MG63 (cell line): Measurements from ENCODE around the gene PLA2G4B. TPM values are rescaled to one million over a fixed set of nuclear protein-coding genes. Genes with fewer than 3 reads are reported as not detected.

Experiments used
- DNase-seq: peaks from one replicate; pipeline ENCODE4 v3.0.0-alpha.2; 2020
- H3K27me3 ChIP-seq: fragments of 250-450 bp; sonication (Bioruptor Pico); 2 replicates; pipeline ENCODE4 v1.5.1; 2020; ENCODE audit warnings: mild to moderate bottlenecking, moderate library complexity
- H3K36me3 ChIP-seq: fragments of 250-450 bp; sonication (Bioruptor Pico); 2 replicates; pipeline ENCODE4 v1.5.1; 2020; ENCODE audit warnings: mild to moderate bottlenecking, moderate library complexity
- H3K4me3 ChIP-seq: fragments of 250-450 bp; sonication (Bioruptor Pico); 2 replicates; pipeline ENCODE4 v1.5.1; 2020; ENCODE audit warnings: mild to moderate bottlenecking, moderate library complexity
- H3K9me3 ChIP-seq: fragments of 250-450 bp; sonication (Bioruptor Pico); 2 replicates; pipeline ENCODE4 v1.5.1; 2020; ENCODE audit warnings: mild to moderate bottlenecking, moderate library complexity
- total RNA-seq: library from RNA; depleted of rRNA; stranded (reverse); fragments of >200 nt; shearing (Covaris generic); gene quantifications from 2 replicates; pipeline ENCODE4 v1.2.3, GENCODE V29; 2014; ENCODE audit warnings: low replicate concordance

PLA2G4B gene
- total RNA-seq, 1 experiment from 2014 or later, result 0.20 TPM

DNA sequence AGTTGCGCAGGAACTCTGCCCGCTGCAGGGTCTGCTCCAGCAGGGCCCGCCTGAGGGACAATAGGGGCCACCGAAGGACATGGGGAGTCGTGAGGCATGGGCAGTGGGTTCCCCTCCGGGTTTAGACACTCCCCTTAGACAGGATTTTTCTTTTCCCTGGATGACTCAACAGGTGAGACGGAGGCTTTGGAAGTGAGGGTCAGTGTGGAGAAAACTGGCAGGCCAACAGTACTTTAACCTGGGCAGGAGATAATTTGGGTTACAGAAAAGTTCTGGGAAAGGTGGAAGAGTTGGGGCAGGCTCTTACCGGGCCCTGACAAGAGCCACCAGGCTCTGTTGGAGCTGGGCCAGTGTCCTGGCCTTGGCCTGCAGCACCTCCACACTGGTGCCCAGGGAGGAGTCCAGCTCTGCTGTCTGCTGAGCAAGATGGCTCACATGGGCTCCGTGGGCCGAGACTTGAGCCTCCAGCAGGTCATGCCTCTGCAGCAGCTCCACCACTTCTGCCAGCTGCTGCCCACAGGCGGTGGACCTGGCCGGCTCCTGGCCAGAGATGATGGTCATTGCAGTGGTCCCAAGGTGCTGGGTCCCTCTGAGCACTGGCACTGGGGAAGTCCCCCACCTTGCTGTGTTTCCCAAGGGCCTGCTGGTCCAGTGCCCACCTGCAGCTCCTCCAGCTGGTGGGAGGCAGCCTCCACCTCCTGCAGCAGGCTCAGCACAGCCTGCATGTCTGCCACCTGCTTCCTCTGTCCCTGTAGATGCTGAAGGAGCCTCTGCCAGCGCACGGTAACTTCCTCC, 44.2 kb downstream of the PLA2G4B start:
- H3K36me3 ChIP-seq, result peaks cover 4% of the 10 kb centered on the region
- DNase-seq, result no peak
- no peaks in the 10 kb centered on the region for H3K27me3 ChIP-seq
- H3K9me3 ChIP-seq, result no peaks in the 10 kb centered on the region
- no peak overlapping the region for H3K4me3 ChIP-seq

DNA sequence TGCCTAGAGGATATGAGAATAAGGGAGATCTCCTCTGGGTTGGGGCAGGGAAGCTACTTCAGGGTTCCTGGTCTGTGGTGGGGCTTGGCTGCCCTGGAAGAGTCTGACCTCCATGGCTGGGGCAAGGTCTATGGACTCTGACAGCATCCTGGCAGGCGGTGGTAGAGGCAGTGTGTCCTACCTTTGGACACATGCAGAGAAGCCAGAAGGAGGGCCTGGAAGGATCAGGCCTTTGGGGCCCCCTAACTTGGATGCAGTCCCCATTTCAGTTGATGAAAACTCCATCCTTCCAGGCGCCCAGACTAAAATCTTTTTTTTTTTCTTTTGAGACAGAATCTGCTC, 44.8 kb downstream of the PLA2G4B start:
- Histone ChIP-seq H3K9me3 (no peaks in the 10 kb centered on the region), H3K36me3 (peaks cover 4% of the 10 kb centered on the region), H3K4me3 (no peak overlapping the region), H3K27me3 (no peaks in the 10 kb centered on the region)
- DNase-seq, result no peak

DNA sequence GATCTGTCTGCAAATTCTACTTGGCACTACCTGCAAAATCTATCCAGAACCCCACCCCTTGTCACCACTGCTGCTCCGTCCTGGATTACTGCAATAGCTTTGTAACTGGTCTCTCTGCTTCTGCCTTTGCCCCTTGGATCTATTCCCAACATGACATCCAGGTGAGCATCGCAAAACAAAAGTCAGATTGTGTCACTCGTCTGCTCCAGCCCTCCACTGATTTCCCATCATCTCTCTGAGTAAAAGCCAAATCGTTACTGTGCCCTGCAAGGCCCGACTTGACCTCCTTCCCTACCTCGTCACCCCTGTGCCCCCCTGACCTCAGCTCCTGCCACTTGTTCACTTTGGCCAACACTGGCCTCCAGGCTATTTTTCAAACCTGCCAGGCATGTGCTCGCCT, 45.8 kb downstream of the PLA2G4B start:
- Histone ChIP-seq H3K36me3 (peaks cover 4% of the 10 kb centered on the region), H3K9me3 (no peaks in the 10 kb centered on the region), H3K27me3 (no peaks in the 10 kb centered on the region), H3K4me3 (no peak overlapping the region)
- DNase-seq, result no peak

DNA sequence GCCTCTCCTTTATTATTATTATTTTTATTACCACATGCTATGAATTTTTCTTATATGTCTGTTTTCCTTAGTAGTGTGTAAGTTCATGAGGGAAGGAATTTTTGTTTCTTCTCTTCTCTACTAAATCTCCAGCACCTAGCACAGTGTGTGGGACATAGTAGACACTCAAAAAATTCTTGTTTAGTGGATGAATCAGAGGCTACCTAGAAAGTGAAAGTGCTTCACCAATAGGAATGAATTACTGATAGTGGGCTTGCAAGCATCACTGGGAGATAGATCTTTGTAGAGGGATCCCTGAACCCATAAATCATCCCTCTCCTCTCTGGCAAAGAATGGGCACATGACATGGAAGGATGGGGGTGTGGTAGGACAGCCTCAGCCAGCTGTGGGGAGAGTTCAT, 46.7 kb downstream of the PLA2G4B start:
- no peak for DNase-seq

DNA sequence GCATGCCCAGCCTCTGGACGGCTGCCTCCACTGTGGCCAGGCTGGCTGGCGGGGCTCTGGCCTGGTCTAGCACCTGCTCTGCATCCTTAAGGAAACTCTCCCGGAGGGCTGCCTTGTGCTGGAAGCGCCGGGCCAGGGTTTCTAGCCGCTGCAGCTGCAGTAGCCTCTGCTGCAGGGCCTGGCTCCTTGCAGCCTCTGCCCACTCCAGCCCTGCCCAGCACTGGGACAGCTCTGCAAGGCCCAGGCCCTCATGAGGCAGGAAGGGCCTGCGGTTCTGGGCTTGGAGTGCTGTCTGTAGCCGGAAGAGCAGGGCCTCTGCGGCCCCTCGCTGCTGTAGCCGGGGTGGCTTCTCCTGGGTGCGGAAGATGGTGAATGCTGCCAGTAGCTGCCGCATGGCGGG, 47.2 kb downstream of the PLA2G4B start:
- no peak overlapping the region for H3K4me3 ChIP-seq
- H3K27me3 ChIP-seq, result no peaks in the 10 kb centered on the region
- H3K36me3 ChIP-seq, result peaks cover 4% of the 10 kb centered on the region
- DNase-seq, result no peak
- H3K9me3 ChIP-seq, result no peaks in the 10 kb centered on the region

More for the DNA sequence above, 46.7 kb downstream of the PLA2G4B start:
- H3K4me3 ChIP-seq, result no peak overlapping the region
- H3K36me3 ChIP-seq, result peaks cover 4% of the 10 kb centered on the region
- no peaks in the 10 kb centered on the region for H3K9me3 ChIP-seq
- H3K27me3 ChIP-seq, result no peaks in the 10 kb centered on the region

DNA sequence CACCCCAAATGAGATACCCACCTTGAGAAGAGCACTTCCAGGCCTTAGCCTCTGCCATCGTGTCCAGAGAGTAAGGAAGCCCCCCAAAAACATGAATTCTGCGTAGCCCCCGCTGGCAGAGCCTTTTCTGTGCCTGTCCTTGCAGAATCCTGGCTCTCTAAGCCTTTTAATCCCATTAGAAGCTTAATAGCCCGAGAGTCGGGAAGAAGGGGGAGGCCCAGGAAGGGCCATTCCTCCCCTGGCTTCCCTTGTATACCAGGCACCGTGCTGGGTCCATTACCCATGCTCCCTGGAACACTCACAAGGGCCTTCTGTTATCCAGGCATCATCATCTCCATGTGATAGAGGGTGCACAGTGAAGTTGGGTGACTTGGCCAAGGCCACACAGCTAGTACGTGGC, 48.1 kb downstream of the PLA2G4B start:
- Histone ChIP-seq H3K27me3 (no peaks in the 10 kb centered on the region), H3K4me3 (no peak overlapping the region), H3K9me3 (no peaks in the 10 kb centered on the region), H3K36me3 (peaks cover 4% of the 10 kb centered on the region)
- DNase-seq, result no peak

DNA sequence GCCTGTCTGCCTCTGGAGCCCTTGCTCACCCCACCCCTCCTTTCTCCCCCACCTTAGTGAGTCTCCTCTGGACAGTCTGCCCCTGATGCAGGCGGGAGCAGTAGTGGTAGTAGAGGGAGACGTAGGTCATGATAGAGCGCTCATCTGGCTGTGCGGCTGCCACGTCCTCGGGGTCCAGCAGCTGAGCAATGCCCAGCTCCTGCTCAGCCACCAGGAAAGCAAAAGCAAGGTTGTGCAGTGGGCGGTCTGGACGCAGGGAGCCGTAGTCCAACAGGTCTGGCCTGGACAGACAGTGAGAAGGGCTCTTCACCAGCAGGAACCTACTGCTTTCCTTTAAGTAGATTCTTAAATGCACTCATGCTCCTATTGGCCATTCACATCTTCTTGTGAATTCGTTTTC, 48.5 kb downstream of the PLA2G4B start:
- Histone ChIP-seq H3K36me3 (peaks cover 4% of the 10 kb centered on the region), H3K27me3 (no peaks in the 10 kb centered on the region), H3K9me3 (no peaks in the 10 kb centered on the region), H3K4me3 (no peak overlapping the region)
- DNase-seq, result no peak

DNA sequence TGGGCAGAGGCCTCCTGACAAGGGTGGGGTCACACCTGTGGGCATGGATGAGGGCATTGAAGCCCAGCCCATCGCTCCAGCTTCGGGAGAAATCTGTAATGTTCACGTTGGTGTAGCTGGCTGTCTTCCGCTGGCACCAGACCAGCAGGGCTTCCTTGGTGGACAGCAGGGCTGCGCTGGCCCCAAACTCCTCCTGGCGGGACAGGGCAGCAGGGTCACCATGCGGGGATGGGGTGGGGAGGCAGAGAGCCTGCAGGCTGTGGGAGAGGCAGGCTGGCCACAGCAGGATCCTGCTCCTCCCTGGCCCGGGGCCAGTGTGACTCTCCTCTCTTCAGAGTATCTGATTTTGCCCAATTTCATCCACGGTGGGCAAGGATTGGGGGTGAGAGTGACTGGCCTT, 49.2 kb downstream of the PLA2G4B start:
- H3K36me3 ChIP-seq, result peaks cover 4% of the 10 kb centered on the region
- H3K4me3 ChIP-seq, result no peak overlapping the region
- DNase-seq, result no peak
- no peaks in the 10 kb centered on the region for H3K27me3 ChIP-seq
- no peaks in the 10 kb centered on the region for H3K9me3 ChIP-seq

DNA sequence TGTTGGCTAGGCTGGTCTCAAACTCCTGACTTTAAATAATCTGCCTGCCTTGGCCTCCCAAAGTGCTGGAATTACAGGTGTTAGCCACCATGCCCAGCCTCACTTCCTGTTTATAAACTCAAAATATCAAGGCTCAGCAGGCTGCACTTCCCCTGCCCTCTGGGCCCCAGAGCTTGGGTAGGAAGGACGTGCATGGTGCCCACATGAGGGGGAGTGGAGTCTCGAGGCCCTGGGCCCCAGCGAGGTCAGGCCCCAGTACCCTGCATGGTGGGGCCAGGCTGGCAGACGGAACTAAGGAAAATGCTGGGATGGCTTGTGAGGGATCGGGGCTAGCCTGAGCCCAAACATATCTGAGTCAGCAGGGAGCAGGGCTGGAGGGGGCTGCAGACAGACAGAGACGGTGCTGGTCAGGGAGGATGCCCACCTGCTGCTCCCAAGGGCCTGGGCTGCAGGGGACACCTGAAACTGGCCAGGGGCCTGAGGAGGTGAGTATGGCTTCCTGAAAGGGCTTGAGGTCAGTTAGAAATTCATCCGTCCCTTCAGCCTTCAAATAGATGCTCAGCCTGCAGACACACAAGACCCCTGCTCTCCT, 50.1 kb downstream of the PLA2G4B start:
- DNase-seq, result no peak
- Histone ChIP-seq H3K36me3 (peaks cover 4% of the 10 kb centered on the region), H3K27me3 (no peaks in the 10 kb centered on the region), H3K4me3 (no peak overlapping the region), H3K9me3 (no peaks in the 10 kb centered on the region)

DNA sequence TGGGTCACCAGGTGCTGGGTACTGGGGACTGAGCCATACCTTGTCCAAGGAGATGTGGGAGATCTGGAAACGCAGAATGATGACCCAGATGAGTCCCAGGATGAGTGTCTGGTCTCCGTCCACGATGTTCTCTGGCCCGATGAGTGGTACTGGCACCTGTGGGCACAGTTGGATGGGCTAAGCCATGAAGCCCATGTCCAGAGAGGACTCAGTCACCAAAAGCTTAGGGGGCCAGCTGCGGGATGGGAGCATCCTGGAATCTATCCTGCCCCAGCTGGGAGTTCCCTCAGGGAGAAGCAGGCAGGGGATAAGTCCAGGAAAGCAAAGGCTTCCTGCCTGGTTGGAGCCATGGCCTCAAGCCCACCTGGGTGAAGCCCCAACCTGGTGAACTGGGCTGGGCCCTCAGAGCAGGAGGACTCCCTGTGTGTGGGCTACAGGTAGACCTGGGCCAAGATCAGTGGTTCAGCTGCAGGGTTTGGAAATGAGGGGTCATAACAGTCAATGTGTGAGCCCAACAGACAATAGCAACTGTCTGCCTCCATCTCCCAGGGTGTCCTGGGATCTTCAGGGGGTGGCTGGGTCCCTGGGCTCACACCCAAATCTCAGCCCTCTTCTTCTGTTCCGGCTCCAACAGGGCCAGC, 51.5 kb downstream of the PLA2G4B start:
- H3K4me3 ChIP-seq, result no peak overlapping the region
- peaks cover 4% of the 10 kb centered on the region for H3K36me3 ChIP-seq
- no peaks in the 10 kb centered on the region for H3K27me3 ChIP-seq
- no peaks in the 10 kb centered on the region for H3K9me3 ChIP-seq
- DNase-seq, result no peak

DNA sequence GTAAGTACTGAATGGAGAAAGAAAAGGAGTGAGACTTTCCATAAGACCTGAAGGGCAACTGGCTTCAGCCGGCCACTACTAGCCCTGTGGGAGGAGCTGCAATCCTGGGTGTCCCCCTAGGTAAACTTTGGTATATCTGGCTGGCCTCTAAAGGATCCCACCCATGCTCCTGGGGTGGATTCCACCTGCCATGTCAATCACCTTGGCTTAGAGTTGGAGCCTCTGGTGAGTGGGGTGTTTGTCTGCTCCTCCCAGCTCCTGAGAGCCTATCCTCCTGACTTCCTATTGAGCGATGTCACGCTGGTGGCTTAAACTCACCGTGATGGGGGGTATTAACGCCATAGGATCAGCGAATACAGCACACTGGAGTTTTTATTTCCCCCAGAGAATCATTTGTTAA, 52.6 kb downstream of the PLA2G4B start:
- H3K9me3 ChIP-seq, result no peaks in the 10 kb centered on the region
- H3K27me3 ChIP-seq, result no peaks in the 10 kb centered on the region
- H3K36me3 ChIP-seq, result no peaks in the 10 kb centered on the region; the same call in 1 of the 2 replicates
- no peak for DNase-seq
- no peak overlapping the region for H3K4me3 ChIP-seq

DNA sequence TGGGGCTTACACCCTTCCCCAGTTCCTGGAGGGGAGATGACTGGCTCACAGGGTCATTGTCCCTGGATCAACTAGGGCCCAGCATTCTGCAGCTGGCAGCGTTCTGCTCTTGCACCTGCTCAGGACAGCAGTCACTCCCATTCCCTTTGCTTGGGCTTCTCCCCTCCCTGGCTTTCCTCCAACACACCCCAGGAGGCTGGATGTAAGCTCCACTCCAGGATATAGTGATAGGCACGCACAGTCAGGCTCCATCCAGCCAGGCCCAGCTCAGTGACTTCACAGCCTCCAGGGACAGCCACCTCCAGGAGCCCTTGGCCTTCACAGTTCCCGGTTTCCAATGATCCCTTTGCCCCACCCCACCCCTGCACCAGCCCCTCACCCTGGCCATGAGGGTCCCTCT, 53.3 kb downstream of the PLA2G4B start:
- Histone ChIP-seq H3K27me3 (no peaks in the 10 kb centered on the region), H3K9me3 (no peaks in the 10 kb centered on the region), H3K4me3 (no peak overlapping the region), H3K36me3 (no peaks in the 10 kb centered on the region; the same call in 1 of the 2 replicates)
- DNase-seq, result no peak

DNA sequence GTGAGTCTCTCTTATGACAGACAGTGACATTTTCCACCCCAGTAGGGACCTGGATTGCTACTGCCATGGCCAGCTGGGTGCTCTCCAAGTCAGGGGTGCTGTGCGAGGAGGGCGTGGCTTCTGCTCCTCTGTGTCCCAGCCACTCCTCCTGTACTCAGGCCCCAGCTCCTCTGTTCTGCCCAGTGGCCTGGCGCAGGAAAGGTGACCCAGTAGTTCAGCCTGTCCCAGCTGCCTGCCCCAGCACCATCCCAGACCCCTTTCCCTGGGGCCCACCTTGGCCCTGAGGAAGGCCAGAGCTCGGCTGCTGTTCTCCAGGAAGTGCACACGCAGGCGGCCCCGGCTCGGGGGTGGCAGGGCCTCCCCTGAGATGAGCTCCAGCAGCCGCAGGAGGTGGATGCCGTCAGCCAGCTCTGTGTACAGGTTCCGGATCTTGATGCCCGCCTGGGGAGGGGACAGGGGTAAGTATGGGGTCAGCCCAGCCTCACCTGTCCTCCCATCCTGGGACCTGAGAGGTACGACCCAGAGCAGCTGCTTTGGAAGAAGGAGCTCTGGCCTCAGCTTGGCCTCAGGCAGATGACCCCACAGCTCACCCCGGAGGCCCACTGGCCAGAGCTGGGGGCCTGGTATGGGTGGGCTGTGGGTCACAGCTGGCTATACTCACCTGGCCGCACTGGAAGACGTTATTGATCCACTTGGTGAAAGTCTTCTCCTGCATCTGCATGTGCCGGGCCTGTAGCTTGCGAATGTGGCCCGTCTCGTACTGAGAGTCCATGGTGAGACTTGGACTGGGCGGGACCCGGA, 54.2 kb downstream of the PLA2G4B start:
- H3K36me3 ChIP-seq, result peaks cover 4% of the 10 kb centered on the region
- no peak for DNase-seq

DNA sequence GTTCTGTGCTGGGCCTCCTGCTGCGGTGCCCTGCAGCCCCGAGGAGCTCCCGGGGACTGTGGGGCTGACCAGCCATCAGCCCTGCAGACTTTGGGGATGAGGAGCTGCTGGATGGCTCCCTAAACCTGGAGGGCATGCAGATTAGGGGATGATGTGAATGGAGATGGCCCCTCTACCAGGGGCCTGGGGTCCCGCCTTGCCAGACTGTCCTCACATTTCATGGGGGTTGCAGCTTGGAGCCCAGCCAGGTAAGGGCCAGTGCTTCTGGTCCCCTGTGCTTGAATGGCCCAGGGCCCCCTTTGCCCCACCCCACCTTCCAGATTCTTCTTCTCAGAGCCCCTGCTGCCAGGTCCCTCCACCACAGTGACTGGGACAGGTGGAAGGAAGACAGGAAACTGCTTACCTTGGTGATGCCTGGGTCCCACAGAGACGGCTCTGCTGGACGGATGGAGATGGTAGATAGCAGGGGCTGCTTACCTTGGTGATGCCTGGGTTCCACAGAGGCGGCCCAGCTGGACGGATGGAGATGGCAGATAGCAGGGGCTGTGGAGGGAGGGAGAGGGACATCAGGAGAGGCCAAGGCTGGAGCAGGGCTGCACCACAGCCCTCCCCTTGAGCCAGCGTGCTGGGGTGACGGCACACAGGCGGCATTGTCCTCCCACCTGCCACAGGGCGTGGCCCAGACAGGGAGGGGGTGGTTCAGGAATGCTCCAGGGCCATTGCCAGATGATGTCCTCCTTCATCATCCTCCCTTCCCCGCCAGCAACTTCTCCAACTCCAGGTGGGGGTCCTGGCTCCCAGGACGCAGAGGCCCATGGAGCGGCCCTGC, 55.0 kb downstream of the PLA2G4B start, which contains the start of gene SPTBN5:
SPTBN5 (minus strand) TSS at position 632 of the 829 bp plus-strand sequence; CDS start at position 76, 556 bp downstream.
- no peak within 1 kb of the TSS for H3K4me3 ChIP-seq
- no peaks in the 10 kb centered on the region for H3K27me3 ChIP-seq
- no peak for DNase-seq
- peaks cover 8% of the 10 kb centered on the region for H3K36me3 ChIP-seq
- H3K9me3 ChIP-seq, result no peaks in the 10 kb centered on the region

More for the DNA sequence above, 54.2 kb downstream of the PLA2G4B start:
- Histone ChIP-seq H3K27me3 (no peaks in the 10 kb centered on the region), H3K4me3 (no peak overlapping the region), H3K9me3 (no peaks in the 10 kb centered on the region)

DNA sequence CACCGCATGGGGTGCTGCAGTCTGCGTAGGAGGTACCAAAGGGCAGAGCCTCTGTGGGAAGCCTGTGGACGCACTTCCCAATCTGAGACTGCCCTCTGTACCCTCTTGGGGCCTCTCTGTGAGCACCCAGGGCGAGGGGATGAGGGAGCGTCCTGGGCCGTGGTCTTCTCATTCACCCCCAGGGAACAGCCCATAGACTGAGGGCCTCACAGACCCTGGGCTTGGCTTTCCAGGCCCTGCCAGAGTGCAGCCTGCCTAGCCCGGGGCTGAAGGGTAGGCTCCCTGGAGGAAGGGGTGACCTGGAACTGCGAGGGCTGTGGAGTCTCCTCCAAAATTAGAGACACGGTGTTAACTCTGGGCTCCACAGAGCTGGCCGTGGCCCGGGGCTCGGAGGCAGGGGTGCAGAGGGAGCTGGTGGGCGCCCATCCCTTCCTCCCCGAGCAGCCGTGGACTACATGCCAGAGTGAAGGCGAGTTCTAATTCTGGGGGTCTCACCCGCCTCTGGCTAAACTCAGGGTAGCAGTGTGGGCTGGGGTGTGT, 55.7 kb downstream of the PLA2G4B start:
- no peaks in the 10 kb centered on the region for H3K9me3 ChIP-seq
- DNase-seq, result no peak
- no peak overlapping the region for H3K4me3 ChIP-seq
- H3K36me3 ChIP-seq, result peaks cover 14% of the 10 kb centered on the region
- no peaks in the 10 kb centered on the region for H3K27me3 ChIP-seq
